Stomach (tissue), 9 donors: Measurements from ENCODE around the gene CPLX4. TPM values are rescaled to one million over a fixed set of nuclear protein-coding genes. Genes with fewer than 3 reads are reported as not detected.

Experiments
- DNase-seq, 2 donors: peaks; one replicate each; pipeline versions ENCODE4 v3.0.0 to v3.0.0-alpha.2; 2013 to 2019
- H3K27ac ChIP-seq, 5 donors: fragments of 200-600 bp in 4 of 5; sonication (generic) in 4 of 5; one replicate each; pipeline ENCODE4 v1.5.1; 2013 to 2019; ENCODE audit warnings: mild to moderate bottlenecking in 1 of 5, moderate library complexity in 1 of 5
- H3K27me3 ChIP-seq, 3 donors: fragments of 200-600 bp; sonication (generic); one replicate each; pipeline ENCODE4 v1.5.1; 2017 to 2019; ENCODE audit warnings: mixed run types in 1 of 3
- H3K36me3 ChIP-seq, 4 donors: fragments of 200-600 bp; sonication (generic); 1 replicate in 3 of 4; 2 replicates in 1 of 4; pipeline ENCODE4 v1.5.1; 2016 to 2019
- H3K4me1 ChIP-seq, 4 donors: fragments of 200-600 bp; sonication (generic); one replicate each; pipeline ENCODE4 v1.5.1; 2016 to 2019
- H3K4me3 ChIP-seq, 4 donors: fragments of 200-600 bp; sonication (generic) in 3 of 4; one replicate each; pipeline ENCODE4 v1.5.1; 2016 to 2019; ENCODE audit warnings: mild to moderate bottlenecking in 1 of 4
- H3K9me3 ChIP-seq, 4 donors: fragments of 200-600 bp; sonication (generic); one replicate each; pipeline ENCODE4 v1.5.1; 2016 to 2019
- EP300 ChIP-seq: sonication (generic); formaldehyde crosslinking; IDR thresholded peaks from one replicate; pipeline ENCODE4 v1.6.1; 2017; ENCODE audit warnings: antibody characterized with exemption
- POLR2A ChIP-seq, 4 donors: fragments of 450-650 bp; IDR thresholded peaks; one replicate each; pipeline ENCODE4 v1.6.1; 2016; ENCODE audit warnings: antibody characterized with exemption in 4 of 4, control low read depth in 2 of 4, mild to moderate bottlenecking in 1 of 4, moderate library complexity in 1 of 4
- POLR2AphosphoS5 ChIP-seq, 3 donors: sonication (generic); formaldehyde crosslinking; IDR thresholded peaks; one replicate each; pipeline ENCODE4 v1.6.1; 2016; ENCODE audit warnings: antibody characterized with exemption in 3 of 3
- WGBS, 5 donors: extraction: QIAGEN DNeasy Blood & Tissue Kit in 3 of 5; methylation state at CpG; one replicate each; pipeline versions ENCODE4 v1.1.5 to v1.1.7; 2013 to 2018; 5-methylcytosine and 5-hydroxymethylcytosine counted together
- intact Hi-C: fragments of 100-400 bp; cut with DNase I; formaldehyde crosslinking; loops from one replicate; pipeline ENCODE4 v1.15.1; 2023; ENCODE audit warnings: low total_unique reads
- polyA plus RNA-seq, 3 donors: library from polyadenylated mRNA; stranded (reverse); fragments of 200-250 nt; gene quantifications; one replicate each; pipeline ENCODE4 v1.2.3, GENCODE V29; 2013
- total RNA-seq, 5 donors: library from RNA; depleted of rRNA; stranded (reverse); fragments of >200 nt; gene quantifications; one replicate each; pipeline versions ENCODE4 v1.1.0 to v1.2.3, GENCODE V29; 2014 to 2016
- TF ChIP-seq, protein P1 (sequence below), 7 experiments: fragments of 450-650 bp in 4 of 7; fragments of 200-600 bp in 3 of 7; sonication (generic) in 3 of 7; IDR thresholded peaks; one replicate each; pipeline ENCODE4 v1.5.1; 2016 to 2019; ENCODE audit warnings: antibody characterized with exemption in 7 of 7, control low read depth in 2 of 7, mild to moderate bottlenecking in 1 of 7
- donor health status: healthy with polysubstance abuse.
- donor health status: Bipolar disorder and iron deficiency.
- donor health status: healthy.

Gene CPLX4
- total and polyA plus RNA-seq, 8 donors, result not detected

DNA sequence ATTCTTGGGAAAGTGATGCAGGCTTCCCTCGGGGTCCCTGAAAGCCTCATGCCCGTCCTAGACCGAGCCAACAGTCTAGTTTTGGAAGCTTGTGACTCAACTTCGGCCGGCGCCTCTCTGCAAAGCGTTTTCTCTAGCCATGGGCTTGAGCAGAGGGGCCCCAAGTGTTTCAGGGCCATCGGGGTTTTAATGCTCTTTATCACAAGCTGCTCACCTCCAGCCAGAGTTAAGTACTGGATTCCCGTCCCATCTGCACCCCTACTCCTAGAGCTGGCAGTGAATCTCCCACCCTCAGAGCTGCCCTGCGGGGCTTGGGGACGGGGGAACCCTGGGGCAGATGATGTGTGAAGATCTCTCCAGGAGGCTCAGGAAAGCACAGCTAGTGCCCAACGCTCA lies 52.5 kb downstream of the CPLX4 start:
- 7 to 15% (median 9%) methylated on average over 12 of the region's 12 CpGs for WGBS, 5 donors
- no peak for DNase-seq
- Histone ChIP-seq H3K4me1 (peaks cover 14 to 44% (median 35%) of the 10 kb centered on the region in 4 donors), H3K27ac (no peak overlapping the region), H3K4me3 (no peak overlapping the region), H3K9me3 (peaks cover 0 to 11% (median 0%) of the 10 kb centered on the region in 4 donors), H3K27me3 (peaks cover 21 to 88% (median 82%) of the 10 kb centered on the region in 3 donors), H3K36me3 (no peaks in the 10 kb centered on the region)
- intact Hi-C loops, result no loop called here
- TF ChIP-seq EP300 (no peak), POLR2AphosphoS5 (IDR thresholded peaks at IDR 0.05) (no peak), POLR2A (IDR thresholded peaks at IDR 0.05) (no peak)
- TF ChIP-seq, protein P1, sequence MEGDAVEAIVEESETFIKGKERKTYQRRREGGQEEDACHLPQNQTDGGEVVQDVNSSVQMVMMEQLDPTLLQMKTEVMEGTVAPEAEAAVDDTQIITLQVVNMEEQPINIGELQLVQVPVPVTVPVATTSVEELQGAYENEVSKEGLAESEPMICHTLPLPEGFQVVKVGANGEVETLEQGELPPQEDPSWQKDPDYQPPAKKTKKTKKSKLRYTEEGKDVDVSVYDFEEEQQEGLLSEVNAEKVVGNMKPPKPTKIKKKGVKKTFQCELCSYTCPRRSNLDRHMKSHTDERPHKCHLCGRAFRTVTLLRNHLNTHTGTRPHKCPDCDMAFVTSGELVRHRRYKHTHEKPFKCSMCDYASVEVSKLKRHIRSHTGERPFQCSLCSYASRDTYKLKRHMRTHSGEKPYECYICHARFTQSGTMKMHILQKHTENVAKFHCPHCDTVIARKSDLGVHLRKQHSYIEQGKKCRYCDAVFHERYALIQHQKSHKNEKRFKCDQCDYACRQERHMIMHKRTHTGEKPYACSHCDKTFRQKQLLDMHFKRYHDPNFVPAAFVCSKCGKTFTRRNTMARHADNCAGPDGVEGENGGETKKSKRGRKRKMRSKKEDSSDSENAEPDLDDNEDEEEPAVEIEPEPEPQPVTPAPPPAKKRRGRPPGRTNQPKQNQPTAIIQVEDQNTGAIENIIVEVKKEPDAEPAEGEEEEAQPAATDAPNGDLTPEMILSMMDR (IDR thresholded peaks at IDR 0.05), result no peak

DNA sequence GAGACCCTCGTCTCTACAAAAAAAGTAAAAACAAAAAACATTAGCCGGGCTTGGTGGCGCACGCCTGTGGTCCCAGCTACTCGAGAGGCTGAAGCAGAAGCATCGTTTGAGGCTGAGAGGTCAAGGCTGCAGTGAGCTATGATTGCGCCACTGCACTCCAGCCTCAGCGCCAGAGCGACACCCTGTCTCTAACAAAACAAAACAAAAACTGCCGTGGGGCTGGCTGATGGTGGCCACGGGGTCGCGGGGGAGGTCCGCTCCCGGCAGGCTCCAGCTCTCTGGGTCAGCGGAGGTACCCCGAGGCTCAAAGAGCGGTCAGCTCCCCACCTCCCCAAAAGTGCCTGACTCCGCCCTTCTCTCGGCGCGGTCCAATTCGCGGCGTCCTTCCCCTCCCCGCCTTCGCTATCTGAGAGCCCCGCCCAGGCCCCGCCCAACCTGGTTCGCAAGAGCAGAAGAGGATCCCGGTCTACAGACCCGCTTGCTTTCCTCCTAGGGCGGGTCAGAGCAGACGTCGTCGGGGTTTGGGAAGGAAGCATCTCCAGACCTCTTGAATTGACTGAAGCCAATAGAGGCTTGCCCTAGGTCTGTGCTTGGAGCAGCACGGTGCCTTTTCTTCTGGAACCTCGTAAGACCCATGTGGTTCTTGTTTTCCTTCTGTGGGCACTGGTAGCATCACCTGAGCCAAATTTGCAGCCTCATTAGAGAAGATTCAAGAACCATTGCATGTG lies 53.0 kb downstream of the CPLX4 start:
- peak in 1 of 2 donors; percentile 35 for DNase-seq
- Histone ChIP-seq H3K9me3 (peaks cover 0 to 11% (median 0%) of the 10 kb centered on the region in 4 donors), H3K27me3 (peaks cover 21 to 82% (median 76%) of the 10 kb centered on the region in 3 donors), H3K4me3 (peak overlapping the region; percentile 27 to 40 (median 30)), H3K4me1 (peaks cover 14 to 44% (median 35%) of the 10 kb centered on the region in 4 donors), H3K36me3 (no peaks in the 10 kb centered on the region), H3K27ac (no peak overlapping the region)
- WGBS, 5 donors, result 5 to 7% (median 6%) methylated on average over 22 to 38 of the region's 38 CpGs
- intact Hi-C loops, result no loop called here
- no peak for TF ChIP-seq POLR2AphosphoS5 (IDR thresholded peaks at IDR 0.05)
- no peak for TF ChIP-seq POLR2A (IDR thresholded peaks at IDR 0.05)
- no peak for TF ChIP-seq EP300
- TF ChIP-seq, protein P1 (IDR thresholded peaks at IDR 0.05), result no peak

DNA sequence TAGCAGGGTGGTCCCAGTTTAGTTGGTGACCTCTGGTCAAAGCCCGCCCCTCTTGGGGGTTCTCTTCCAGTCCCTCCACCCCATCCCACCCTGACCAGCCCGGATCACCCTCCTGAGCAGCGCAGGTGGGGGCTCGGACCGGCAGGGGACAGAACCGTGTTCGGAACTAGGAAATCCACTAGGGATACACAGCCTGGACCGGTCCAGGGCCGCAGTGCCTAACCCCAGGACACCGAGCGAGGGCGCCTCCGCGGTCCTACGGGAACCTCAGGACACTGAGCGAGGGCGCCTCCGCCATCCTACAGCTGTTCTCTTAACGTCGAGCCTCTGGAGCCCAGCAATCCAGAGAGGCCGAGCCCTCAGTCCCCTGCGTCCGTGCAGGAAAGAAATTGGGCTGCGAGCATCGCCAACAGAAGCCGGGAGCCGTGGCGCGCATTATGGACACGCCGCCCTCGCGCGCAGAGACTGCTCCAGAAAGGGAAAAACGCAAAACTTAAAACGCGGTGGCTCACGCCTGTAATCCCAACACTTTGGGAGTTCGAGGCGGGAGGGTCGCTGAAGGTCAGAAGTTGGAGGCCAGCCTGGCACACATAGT lies 53.7 kb downstream of the CPLX4 start:
- Histone ChIP-seq H3K4me1 (peaks cover 14 to 44% (median 34%) of the 10 kb centered on the region in 4 donors), H3K4me3 (peak overlapping the region in 3 of 4 donors; percentile 30 to 40 (median 31)), H3K9me3 (peaks cover 0 to 11% (median 0%) of the 10 kb centered on the region in 4 donors), H3K27ac (no peak overlapping the region), H3K36me3 (no peaks in the 10 kb centered on the region), H3K27me3 (peaks cover 21 to 76% (median 69%) of the 10 kb centered on the region in 3 donors)
- intact Hi-C loops, result no loop called here
- DNase-seq, result no peak
- TF ChIP-seq EP300, result no peak
- TF ChIP-seq, protein P1 (IDR thresholded peaks at IDR 0.05), result no peak
- no peak for TF ChIP-seq POLR2AphosphoS5 (IDR thresholded peaks at IDR 0.05)
- no peak for TF ChIP-seq POLR2A (IDR thresholded peaks at IDR 0.05)
- WGBS, 5 donors, result 4 to 9% (median 8%) methylated on average over 33 to 41 of the region's 41 CpGs

DNA sequence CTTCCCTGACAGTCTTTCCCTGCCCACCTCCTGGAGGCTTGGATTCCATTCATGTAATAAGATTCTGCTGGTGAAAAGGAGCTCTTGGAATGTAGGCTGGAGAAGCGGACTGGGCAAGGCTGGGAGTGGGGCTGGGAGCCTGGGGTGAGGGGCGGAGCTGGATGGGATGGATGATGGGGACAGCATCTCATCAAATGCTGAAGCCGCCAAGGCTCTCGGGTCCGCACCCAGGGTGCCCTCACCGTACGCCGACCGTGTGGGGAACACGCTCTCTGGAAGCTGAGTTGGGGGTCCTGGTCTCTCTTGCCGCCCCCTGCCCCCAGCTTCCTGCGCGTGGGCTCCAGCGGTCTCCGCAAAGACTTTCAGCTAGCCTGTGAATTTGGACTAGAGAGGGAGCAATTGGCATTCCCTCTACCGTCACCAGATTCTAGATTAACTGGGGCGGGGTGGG lies 54.3 kb downstream of the CPLX4 start:
- Histone ChIP-seq H3K36me3 (no peaks in the 10 kb centered on the region), H3K4me1 (peaks cover 10 to 39% (median 29%) of the 10 kb centered on the region in 4 donors), H3K27me3 (peaks cover 21 to 70% (median 63%) of the 10 kb centered on the region in 3 donors), H3K27ac (no peak overlapping the region), H3K9me3 (peaks cover 0 to 11% (median 0%) of the 10 kb centered on the region in 4 donors), H3K4me3 (no peak overlapping the region)
- TF ChIP-seq EP300, result no peak
- no peak for TF ChIP-seq POLR2A (IDR thresholded peaks at IDR 0.05)
- TF ChIP-seq POLR2AphosphoS5 (IDR thresholded peaks at IDR 0.05), result no peak
- TF ChIP-seq, protein P1 (IDR thresholded peaks at IDR 0.05), result no peak
- intact Hi-C loops, result no loop called here
- no peak for DNase-seq
- 0 to 11% (median 7%) methylated on average over 12 to 17 of the region's 17 CpGs for WGBS, 5 donors
